OCI-LY3 (cell line): ENCODE measurements around the gene GDPGP1.

Experiments used
- H2AFZ ChIP-seq: fragments of 200-600, 300-600 bp; shearing (Covaris generic); 2 replicates; pipeline ENCODE4 v1.6.0; 2014; ENCODE audit warnings: antibody characterized with exemption, low read depth, low read length
- H3K27ac ChIP-seq: fragments of 200-600, 300-600 bp; sonication (generic); 2 replicates; pipeline ENCODE4 v1.5.1; 2014; ENCODE audit warnings: mild to moderate bottlenecking, low read length, moderate library complexity, mixed read lengths
- H3K27me3 ChIP-seq: fragments of 200-600, 300-600 bp; sonication (generic); 2 replicates; pipeline ENCODE4 v1.6.1; 2014; ENCODE audit warnings: low read depth, low read length, mixed read lengths
- H3K36me3 ChIP-seq: fragments of 200-600, 300-600 bp; sonication (generic); replicated peaks from 2 replicates; pipeline ENCODE3; 2014; ENCODE audit warnings: low read depth, low read length, mixed read lengths
- H3K4me1 ChIP-seq: fragments of 300-600, 200-600 bp; sonication (generic); 2 replicates; pipeline ENCODE4 v1.6.1; 2014; ENCODE audit warnings: low read length, mixed read lengths
- H3K4me2 ChIP-seq: fragments of 200-600, 300-600 bp; sonication (generic); 2 replicates; pipeline ENCODE4 v1.6.1; 2014; ENCODE audit warnings: low read length, mixed read lengths
- H3K4me3 ChIP-seq: fragments of 300-600, 200-600 bp; sonication (generic); 2 replicates; pipeline ENCODE4 v1.5.1; 2014; ENCODE audit warnings: antibody characterized with exemption, mild to moderate bottlenecking, low read length, moderate library complexity
- H3K79me2 ChIP-seq: fragments of 300-600, 200-600 bp; shearing (Covaris generic); 2 replicates; pipeline ENCODE4 v1.6.1; 2014; ENCODE audit warnings: mild to moderate bottlenecking, low read length, mixed read lengths
- H3K9ac ChIP-seq: fragments of 300-600, 200-600 bp; shearing (Covaris generic); 2 replicates; pipeline ENCODE4 v1.6.0; 2014; ENCODE audit warnings: mild to moderate bottlenecking, low read length, moderate library complexity
- H3K9me3 ChIP-seq: fragments of 200-600, 300-600 bp; shearing (Covaris generic); 2 replicates; pipeline ENCODE4 v1.6.1; 2014; ENCODE audit warnings: low read length, mixed read lengths; ENCODE audit not compliant: insufficient read depth
- H4K20me1 ChIP-seq: fragments of 200-600, 300-600 bp; sonication (generic); 2 replicates; pipeline ENCODE4 v1.6.1; 2016; ENCODE audit warnings: low read length, mixed read lengths; ENCODE audit not compliant: insufficient read depth
- CTCF ChIP-seq: fragments of 200-600, 300-600 bp; sonication (generic); IDR thresholded peaks from 2 replicates; pipeline ENCODE4 v1.5.1; 2014; ENCODE audit warnings: antibody characterized with exemption, low read length, low read depth
- EZH2phosphoT487 ChIP-seq: fragments of 200-600 bp; shearing (Covaris generic); IDR thresholded peaks from 2 replicates; pipeline ENCODE4 v1.6.1; 2018; ENCODE audit warnings: antibody characterized with exemption, mixed run types, low read depth

Gene GDPGP1

GRCh38 chr15:90265271-90266060 lies 31.5 kb downstream of the GDPGP1 start, which contains the start of gene NGRN:
NGRN (plus strand) TSS chr15:90265672; CDS start chr15:90265713, 41 bp downstream.
- peak within 1 kb of the TSS; percentile 67 for H2AFZ ChIP-seq
- no peak for TF ChIP-seq CTCF
- TF ChIP-seq EZH2phosphoT487, result no peak
- H3K27ac ChIP-seq, result peak within 1 kb of the TSS; percentile 72
- H3K9me3 ChIP-seq, result no peaks in the 10 kb centered on the region
- peaks cover 20% of the 10 kb centered on the region for H3K36me3 ChIP-seq
- peak within 1 kb of the TSS; percentile 88 for H3K4me2 ChIP-seq
- peaks cover 53% of the 10 kb centered on the region for H3K79me2 ChIP-seq
- H4K20me1 ChIP-seq, result peaks cover 17% of the 10 kb centered on the region
- peak within 1 kb of the TSS; percentile 70 for H3K9ac ChIP-seq
- peaks cover 17% of the 10 kb centered on the region for H3K4me1 ChIP-seq
- no peaks in the 10 kb centered on the region for H3K27me3 ChIP-seq
- peak within 1 kb of the TSS; percentile 82 for H3K4me3 ChIP-seq

- peaks cover 17% of the 10 kb centered on the region for H3K4me1 ChIP-seq
- H3K27me3 ChIP-seq, result no peaks in the 10 kb centered on the region
- H3K36me3 ChIP-seq, result peaks cover 24% of the 10 kb centered on the region
- H3K9ac ChIP-seq, result peak overlapping the region; percentile 70
- peaks cover 20% of the 10 kb centered on the region for H4K20me1 ChIP-seq
- H3K4me3 ChIP-seq, result peak overlapping the region; percentile 82
- H3K27ac ChIP-seq, result peak overlapping the region; percentile 72
- TF ChIP-seq CTCF, result no peak
- no peak for TF ChIP-seq EZH2phosphoT487
- peak overlapping the region; percentile 67 for H2AFZ ChIP-seq
- peak overlapping the region; percentile 88 for H3K4me2 ChIP-seq
- peaks cover 59% of the 10 kb centered on the region for H3K79me2 ChIP-seq
- no peaks in the 10 kb centered on the region for H3K9me3 ChIP-seq
These were observed 32.0 kb downstream of the GDPGP1 start for GRCh38 chr15:90266061-90266431.

GRCh38 chr15:90266485-90266884 lies 32.5 kb downstream of the GDPGP1 start:
- peaks cover 17% of the 10 kb centered on the region for H3K4me1 ChIP-seq

More at GRCh38 chr15:90266485-90266884, 32.5 kb downstream of the GDPGP1 start:
- H4K20me1 ChIP-seq, result peaks cover 20% of the 10 kb centered on the region
- H3K4me3 ChIP-seq, result peak overlapping the region; percentile 82
- H2AFZ ChIP-seq, result peak overlapping the region; percentile 67; the same call in 1 of the 2 replicates
- TF ChIP-seq EZH2phosphoT487 (no peak), CTCF (no peak)
- no peaks in the 10 kb centered on the region for H3K9me3 ChIP-seq
- H3K27ac ChIP-seq, result peak overlapping the region; percentile 72
- H3K9ac ChIP-seq, result peak overlapping the region; percentile 70
- H3K36me3 ChIP-seq, result peaks cover 29% of the 10 kb centered on the region
- H3K79me2 ChIP-seq, result peaks cover 63% of the 10 kb centered on the region
- peak overlapping the region; percentile 88 for H3K4me2 ChIP-seq
- H3K27me3 ChIP-seq, result no peaks in the 10 kb centered on the region
